Small intestine (tissue), 7 donors: ENCODE results near the gene FBXO41. TPM values are rescaled to one million over a fixed set of nuclear protein-coding genes. Genes with fewer than 3 reads are reported as not detected.

ENCODE experiments used
- DNase-seq, 2 donors: peaks; one replicate each; pipeline versions ENCODE4 v3.0.0 to v3.0.0-alpha.2; 2013
- FAIRE-seq: peaks from 2 replicates; lab custom pipeline; 2012; peaks lifted over from hg19 to GRCh38; lab: Jason Lieb, UNC
- H3K27ac ChIP-seq, 3 donors: one replicate each; pipeline ENCODE4 v1.5.1; 2013; ENCODE audit warnings: low read length in 2 of 3, mild to moderate bottlenecking in 2 of 3, control low read depth in 1 of 3, inconsistent platforms in 1 of 3, low read depth in 1 of 3, moderate library complexity in 1 of 3
- H3K27me3 ChIP-seq, 3 donors: one replicate each; pipeline ENCODE4 v1.6.1; 2013; ENCODE audit warnings: low read length in 3 of 3, inconsistent platforms in 1 of 3; ENCODE audit not compliant: control insufficient read depth in 3 of 3, insufficient read depth in 3 of 3
- H3K36me3 ChIP-seq, 3 donors: one replicate each; pipeline ENCODE4 v1.6.1; 2013; ENCODE audit warnings: low read length in 3 of 3, inconsistent platforms in 1 of 3, low read depth in 1 of 3, mild to moderate bottlenecking in 1 of 3, moderate library complexity in 1 of 3; ENCODE audit not compliant: control insufficient read depth in 3 of 3, insufficient read depth in 2 of 3
- H3K4me1 ChIP-seq, 3 donors: one replicate each; pipeline ENCODE4 v1.6.1; 2013; ENCODE audit warnings: low read length in 2 of 3, inconsistent platforms in 1 of 3, low read depth in 1 of 3, mild to moderate bottlenecking in 1 of 3, moderate library complexity in 1 of 3; ENCODE audit not compliant: control insufficient read depth in 3 of 3, insufficient read depth in 2 of 3
- H3K4me3 ChIP-seq, 3 donors: one replicate each; pipeline ENCODE4 v1.5.1; 2013; ENCODE audit warnings: low read length in 3 of 3, control low read depth in 1 of 3, inconsistent platforms in 1 of 3, low read depth in 1 of 3, mild to moderate bottlenecking in 1 of 3, moderate library complexity in 1 of 3
- H3K9me3 ChIP-seq, 2 donors: one replicate each; pipeline ENCODE4 v1.6.1; 2013; ENCODE audit warnings: low read depth in 1 of 2, low read length in 1 of 2; ENCODE audit not compliant: control insufficient read depth in 2 of 2, insufficient read depth in 1 of 2
- WGBS, 3 donors: extraction: QIAGEN DNeasy Blood & Tissue Kit; methylation state at CpG; one replicate each; pipeline ENCODE4 v1.1.7; 2013; 5-methylcytosine and 5-hydroxymethylcytosine counted together
- polyA plus RNA-seq, 4 donors: library from polyadenylated mRNA; stranded (reverse) in 3 of 4; unstranded in 1 of 4; fragments of 200-250 nt in 3 of 4; fragments of 120-200 nt in 1 of 4; gene quantifications; one replicate each; pipeline versions ENCODE4 v1.2.1 to v1.2.3, GENCODE V29; 2013
- donor health status: healthy with polysubstance abuse.
- donor health status: control.
- donor health status: control.
- donor health status: Bipolar disorder and iron deficiency.
- donor health status: healthy.

FBXO41 gene
- polyA plus RNA-seq, 4 donors = 0.54 to 2.1 (median 1.0) TPM

DNA sequence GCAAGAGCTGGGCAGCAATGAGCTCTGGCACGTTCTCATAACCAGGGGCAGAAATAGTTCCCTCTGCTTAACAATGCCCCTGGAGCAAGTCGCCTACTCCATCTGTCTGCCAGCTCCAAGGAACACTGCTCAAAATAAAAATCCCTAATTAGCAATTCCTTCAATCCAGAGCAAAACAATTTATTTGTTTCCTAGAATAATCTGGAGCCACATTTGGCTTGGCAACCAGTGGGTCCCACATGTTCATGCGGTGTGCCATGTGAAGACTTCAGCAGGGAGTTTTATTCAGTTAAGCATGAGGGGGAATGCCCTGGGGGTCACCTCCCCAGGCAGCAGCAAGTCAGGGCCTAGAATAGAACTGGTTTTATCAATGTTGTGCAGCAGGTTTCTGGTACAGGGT is 16.6 kb upstream of the FBXO41 start:
- no peaks in the 10 kb centered on the region for H3K9me3 ChIP-seq
- H3K27me3 ChIP-seq = peaks cover 0 to 20% (median 9%) of the 10 kb centered on the region in 3 donors
- WGBS, 3 donors = 65 to 76% (median 70%) methylated on average over 3 of the region's 3 CpGs
- DNase-seq (no peak), FAIRE-seq (no peak)
- no peaks in the 10 kb centered on the region for H3K4me1 ChIP-seq
- no peak overlapping the region for H3K27ac ChIP-seq
- H3K36me3 ChIP-seq = no peaks in the 10 kb centered on the region
- H3K4me3 ChIP-seq = no peak overlapping the region

DNA sequence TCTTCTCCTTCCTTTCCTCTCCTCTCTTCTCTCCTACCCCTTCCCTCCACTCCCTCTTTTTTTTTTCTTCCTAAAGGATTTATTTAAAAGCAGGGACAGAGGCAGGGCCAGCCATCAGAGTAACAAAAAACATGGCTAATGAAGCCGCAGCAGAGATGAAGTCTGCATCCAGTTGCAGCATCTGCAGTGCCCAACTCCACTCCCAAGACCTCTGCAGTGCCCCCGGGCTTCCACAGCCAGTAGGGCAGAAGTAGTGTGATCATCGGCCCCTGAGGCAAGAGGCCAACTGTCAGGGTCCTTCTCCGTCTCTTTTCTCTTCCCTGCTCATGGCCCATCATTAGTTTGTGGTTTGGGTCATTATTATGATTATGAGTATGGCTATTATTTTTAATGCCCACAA is 13.3 kb upstream of the FBXO41 start:
- Histone ChIP-seq H3K36me3 (no peaks in the 10 kb centered on the region), H3K4me3 (no peak overlapping the region), H3K27me3 (peaks cover 12 to 49% (median 21%) of the 10 kb centered on the region in 3 donors), H3K4me1 (peaks cover 0 to 3% (median 0%) of the 10 kb centered on the region in 3 donors), H3K27ac (no peak overlapping the region), H3K9me3 (no peaks in the 10 kb centered on the region)
- FAIRE-seq (no peak), DNase-seq (no peak)
- 59 to 65% (median 61%) methylated on average over 4 of the region's 4 CpGs for WGBS, 3 donors

DNA sequence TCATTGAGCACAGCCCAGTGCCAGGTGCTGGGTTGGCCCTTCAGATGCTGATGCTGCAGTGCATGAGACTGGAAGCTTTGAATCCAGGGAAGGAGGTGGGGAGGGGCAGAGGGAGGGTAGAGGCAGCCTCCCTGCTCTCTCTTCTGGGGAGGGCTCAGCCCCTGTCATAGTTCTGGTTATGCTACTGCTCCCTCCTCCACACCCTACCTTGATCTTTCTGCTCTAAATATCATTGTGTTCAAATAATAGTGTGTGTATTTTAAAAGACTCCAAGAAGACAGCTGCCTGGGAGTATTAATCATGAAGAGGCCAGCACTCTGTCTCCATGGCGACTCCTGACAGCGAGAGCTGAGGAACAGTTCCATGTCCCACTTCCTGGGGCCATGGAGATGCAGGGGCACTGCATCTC is 12.9 kb upstream of the FBXO41 start:
- FAIRE-seq (no peak), DNase-seq (no peak)
- Histone ChIP-seq H3K4me3 (no peak overlapping the region), H3K9me3 (no peaks in the 10 kb centered on the region), H3K36me3 (no peaks in the 10 kb centered on the region), H3K4me1 (peaks cover 0 to 3% (median 0%) of the 10 kb centered on the region in 3 donors), H3K27ac (no peak overlapping the region), H3K27me3 (peaks cover 16 to 53% (median 25%) of the 10 kb centered on the region in 3 donors)
- whole genome bisulfite sequencing, 3 donors = 16 to 29% (median 21%) methylated on average over 2 of the region's 2 CpGs

DNA sequence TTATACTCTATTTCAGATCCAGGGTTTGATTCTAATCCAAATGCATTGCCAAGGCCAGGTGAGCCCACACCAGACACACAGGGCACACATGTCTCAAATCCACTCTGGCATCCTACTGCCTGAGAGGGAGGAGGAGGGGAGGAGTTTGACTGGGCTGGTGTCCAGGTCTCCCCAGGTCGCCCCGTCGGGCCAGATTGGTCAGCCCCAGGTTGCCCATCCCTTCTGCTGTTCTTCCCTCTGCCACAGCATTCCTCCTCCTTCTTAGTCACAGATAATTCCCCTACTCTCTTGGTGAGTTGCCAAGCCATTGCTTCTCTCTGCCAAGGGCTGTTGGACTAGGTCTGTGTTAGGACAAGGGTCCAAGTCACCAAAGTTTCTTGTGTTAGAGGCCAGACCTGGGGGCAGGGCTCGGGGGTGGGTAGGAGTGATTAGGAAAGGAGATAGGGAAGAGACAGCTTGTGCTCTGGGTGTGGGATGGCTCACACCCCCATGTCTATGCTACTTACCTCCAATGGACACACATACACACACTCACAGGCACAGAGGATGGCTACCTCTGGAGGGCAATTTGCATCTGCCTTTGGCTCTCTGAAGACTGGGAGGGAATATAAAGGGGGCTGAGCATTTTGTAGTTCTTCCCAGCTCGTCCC is 11.6 kb upstream of the FBXO41 start:
- no peaks in the 10 kb centered on the region for H3K36me3 ChIP-seq
- no peak for FAIRE-seq
- peaks cover 23 to 66% (median 33%) of the 10 kb centered on the region in 3 donors for H3K27me3 ChIP-seq
- no peak overlapping the region for H3K27ac ChIP-seq
- no peak for DNase-seq
- 18 to 35% (median 30%) methylated on average over 5 of the region's 5 CpGs for WGBS, 3 donors
- H3K4me1 ChIP-seq = peaks cover 0 to 8% (median 0%) of the 10 kb centered on the region in 3 donors
- no peaks in the 10 kb centered on the region for H3K9me3 ChIP-seq
- H3K4me3 ChIP-seq = no peak overlapping the region

DNA sequence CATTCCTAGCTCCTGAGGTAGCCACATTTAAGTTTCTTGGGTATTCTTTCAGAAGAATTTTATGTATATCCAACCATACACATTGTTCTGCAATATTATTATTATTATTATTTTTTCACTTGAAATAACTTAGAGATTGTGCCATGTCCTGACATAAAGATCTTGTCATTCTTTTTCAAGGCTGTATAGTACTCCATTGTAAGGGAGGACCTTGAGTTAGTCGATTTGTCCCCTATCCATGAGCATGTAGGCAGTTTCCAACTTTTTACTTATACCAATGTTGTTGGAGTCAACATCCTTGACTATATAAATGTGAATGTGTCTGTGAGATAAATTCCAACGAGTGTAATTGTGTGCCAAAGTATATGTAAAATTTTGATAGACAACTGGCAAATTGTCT is 10.0 kb upstream of the FBXO41 start:
- Histone ChIP-seq H3K4me3 (no peak overlapping the region), H3K27me3 (peaks cover 23 to 79% (median 29%) of the 10 kb centered on the region in 3 donors)

DNA sequence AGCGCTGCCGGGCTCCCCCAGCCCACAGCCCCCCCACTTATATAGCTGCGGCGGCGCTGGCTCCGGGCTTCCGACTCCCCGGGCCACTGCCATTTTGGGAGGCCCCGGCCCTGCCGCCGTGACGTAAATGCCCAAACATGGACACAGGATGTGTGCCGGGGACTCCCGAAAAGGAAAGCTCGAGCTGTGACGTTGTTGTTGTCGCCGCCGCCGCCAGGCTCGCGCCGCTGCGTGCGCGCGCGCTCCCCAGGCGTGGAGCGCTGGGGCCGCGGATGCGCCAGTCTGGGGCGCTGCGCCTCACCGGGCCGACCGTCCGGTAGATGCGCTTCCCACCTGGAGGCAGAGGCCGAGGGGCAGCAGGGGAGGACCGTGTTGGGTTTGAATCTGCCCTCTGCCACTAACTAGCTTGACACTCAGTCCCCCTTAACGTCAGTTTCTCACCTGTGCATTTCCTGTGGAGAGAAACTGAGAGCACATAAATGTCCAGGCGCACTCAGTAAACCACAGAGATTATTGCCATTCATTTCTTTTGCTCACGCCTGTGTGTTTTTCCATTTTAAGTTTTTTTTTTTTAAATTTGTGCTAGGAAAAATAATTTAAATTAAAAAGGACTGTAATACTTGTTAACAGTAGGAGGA is 9.4 kb upstream of the FBXO41 start, which contains the start of gene EGR4:
Gene EGR4, minus strand, starts transcription at position 15 of the 638 bp plus-strand sequence. CDS start 231 bp downstream, outside the sequence.
- H3K27me3 ChIP-seq = peaks cover 25 to 85% (median 29%) of the 10 kb centered on the region in 3 donors
- WGBS, 3 donors = 1 to 2% (median 2%) methylated on average over 43 to 45 of the region's 45 CpGs

More for the DNA sequence above, 10.0 kb upstream of the FBXO41 start:
- no peak for FAIRE-seq
- 82 to 87% (median 84%) methylated on average over 2 of the region's 2 CpGs for WGBS, 3 donors
- peaks cover 0 to 8% (median 0%) of the 10 kb centered on the region in 3 donors for H3K4me1 ChIP-seq
- no peaks in the 10 kb centered on the region for H3K9me3 ChIP-seq
- no peaks in the 10 kb centered on the region for H3K36me3 ChIP-seq
- DNase-seq = no peak
- no peak overlapping the region for H3K27ac ChIP-seq

DNA sequence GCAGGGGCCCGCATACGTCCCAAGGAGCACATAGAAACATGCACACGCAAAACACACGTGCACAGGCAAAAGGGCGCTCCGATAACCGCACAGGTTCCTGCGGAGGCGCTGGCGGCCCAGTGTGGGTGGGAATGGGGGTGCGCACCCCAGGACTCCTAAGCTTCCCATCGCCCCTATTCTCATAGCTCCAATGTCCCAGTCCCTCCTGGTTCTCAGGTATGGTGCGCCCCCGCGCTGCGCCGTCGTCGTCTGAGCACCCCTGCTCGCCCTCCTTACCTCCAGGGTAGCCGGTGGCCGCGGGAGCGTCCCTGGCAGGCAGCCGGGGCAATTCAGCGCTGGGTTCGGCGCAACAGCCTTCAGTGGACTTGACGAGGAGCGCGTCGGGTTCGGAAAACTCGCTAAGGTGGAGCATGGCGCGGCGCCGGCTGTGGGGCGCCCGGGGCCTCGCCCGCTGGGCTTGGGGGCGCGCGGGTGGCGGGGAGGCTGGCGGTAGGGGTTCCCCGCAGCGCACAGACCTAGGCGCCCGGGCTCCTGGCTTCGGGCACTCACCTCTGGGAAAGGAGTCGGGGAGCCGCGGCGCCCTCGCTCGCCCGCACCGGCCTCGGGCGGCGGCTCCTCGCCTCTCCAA is 8.7 kb upstream of the FBXO41 start:
- Histone ChIP-seq H3K27ac (no peak overlapping the region), H3K36me3 (no peaks in the 10 kb centered on the region), H3K4me1 (peaks cover 0 to 8% (median 0%) of the 10 kb centered on the region in 3 donors), H3K4me3 (peak overlapping the region in 2 of 3 donors; percentile 19 to 59), H3K9me3 (no peaks in the 10 kb centered on the region), H3K27me3 (peaks cover 25 to 90% (median 29%) of the 10 kb centered on the region in 3 donors)
- peak in 1 of 2 donors; percentile 12 for DNase-seq
- FAIRE-seq = no peak
- WGBS, 3 donors = 2 to 5% (median 3%) methylated on average over 43 to 64 of the region's 64 CpGs

More for the DNA sequence above, 9.4 kb upstream of the FBXO41 start, which contains the start of gene EGR4:
- Histone ChIP-seq H3K4me3 (peak within 1 kb of the TSS in 2 of 3 donors; percentile 19 to 59), H3K9me3 (no peaks in the 10 kb centered on the region), H3K36me3 (no peaks in the 10 kb centered on the region), H3K27ac (no peak within 1 kb of the TSS), H3K4me1 (peaks cover 0 to 8% (median 0%) of the 10 kb centered on the region in 3 donors)
- DNase-seq (peak; percentile 46 to 62), FAIRE-seq (no peak)

DNA sequence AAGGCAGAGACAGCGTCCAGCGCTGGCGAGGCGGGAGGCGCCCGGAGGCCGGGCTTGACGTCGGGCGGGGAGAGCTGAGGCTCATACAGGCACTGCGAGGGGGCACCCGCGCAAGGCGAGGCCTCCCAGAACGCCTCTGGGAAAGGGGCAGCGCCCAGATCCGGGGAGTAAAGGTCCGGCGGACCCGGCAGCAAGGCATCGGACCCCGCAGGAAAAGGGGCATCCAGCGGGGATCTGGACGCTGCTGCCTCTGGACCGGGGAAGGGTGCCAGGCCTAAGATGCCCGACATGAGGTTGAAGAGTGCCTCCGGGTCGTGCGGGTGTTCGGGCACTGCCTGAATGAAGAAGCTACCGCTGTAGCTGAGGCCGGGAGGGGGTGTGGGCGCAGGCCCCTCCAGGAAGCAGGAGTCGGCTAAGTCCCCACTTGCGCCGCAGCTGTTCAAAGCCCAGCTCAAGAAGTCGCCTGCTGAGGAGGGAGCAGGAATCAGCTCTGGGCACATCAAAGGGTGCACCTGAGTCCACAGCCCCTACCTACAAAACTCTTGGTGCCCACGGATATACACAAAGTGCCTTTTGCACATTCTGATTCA is 8.1 kb upstream of the FBXO41 start:
- H3K36me3 ChIP-seq = no peaks in the 10 kb centered on the region
- H3K27me3 ChIP-seq = peaks cover 25 to 86% (median 29%) of the 10 kb centered on the region in 3 donors
- H3K9me3 ChIP-seq = no peaks in the 10 kb centered on the region
- H3K27ac ChIP-seq = no peak overlapping the region
- peaks cover 0 to 8% (median 0%) of the 10 kb centered on the region in 3 donors for H3K4me1 ChIP-seq
- FAIRE-seq (no peak), DNase-seq (no peak)
- H3K4me3 ChIP-seq = no peak overlapping the region
- WGBS, 3 donors = 8 to 12% (median 8%) methylated on average over 32 to 38 of the region's 38 CpGs
